ENCODE results near the gene DBR1. TPM values are rescaled to one million over a fixed set of nuclear protein-coding genes. Genes with fewer than 3 reads are reported as not detected.

Gene DBR1
- total and polyA plus RNA-seq, 9 of the 15 experiments (the other 6 are each of a cell fraction or from before 2014, with no cell fraction given), result 2.7 to 14.1 (median 10.9) TPM

DNA sequence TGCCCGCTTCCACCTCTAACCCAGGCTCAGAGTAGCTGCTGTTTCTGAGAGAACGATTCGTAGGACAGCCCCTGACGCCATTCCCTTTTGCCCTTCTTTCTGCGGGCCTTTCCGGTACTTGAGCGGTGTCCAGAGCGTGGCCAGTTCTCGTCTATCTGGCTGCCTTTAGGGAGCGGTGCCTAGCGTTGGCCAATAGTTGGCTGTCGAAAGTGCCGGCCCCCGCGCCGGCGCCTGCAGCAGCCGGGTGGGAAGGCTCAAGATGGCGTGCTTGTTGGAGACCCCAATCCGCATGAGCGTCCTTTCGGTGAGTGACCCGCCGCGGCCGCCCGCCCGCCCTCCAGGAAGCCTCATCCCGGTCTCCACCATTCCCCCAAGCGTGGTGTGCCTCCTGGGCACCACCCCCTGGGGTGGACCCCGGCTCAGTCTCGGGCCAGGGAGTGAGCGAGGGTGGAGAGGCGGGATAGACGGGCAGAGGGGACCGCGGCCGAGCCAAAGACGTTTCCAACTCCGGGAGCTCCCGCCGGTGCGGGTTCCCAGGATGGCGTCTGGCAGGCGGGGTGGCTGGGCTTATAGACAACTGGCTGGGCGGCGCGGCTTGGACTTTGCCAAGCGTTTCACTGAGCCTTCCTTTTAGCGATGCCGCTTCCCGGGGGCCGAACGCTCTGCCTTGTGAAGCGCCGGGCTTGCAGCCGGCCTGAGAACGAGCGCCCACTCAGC, 12.7 kb upstream of the DBR1 start, which contains the start of gene ARMC8 (continued):
- TF ChIP-seq CBX8 (IDR thresholded peaks at IDR 0.05; ENCODE audit: borderline replicate concordance, extremely low read depth, low read depth, low read length, poor library complexity, severe bottlenecking), result no peak
- TF ChIP-seq, protein P1, sequence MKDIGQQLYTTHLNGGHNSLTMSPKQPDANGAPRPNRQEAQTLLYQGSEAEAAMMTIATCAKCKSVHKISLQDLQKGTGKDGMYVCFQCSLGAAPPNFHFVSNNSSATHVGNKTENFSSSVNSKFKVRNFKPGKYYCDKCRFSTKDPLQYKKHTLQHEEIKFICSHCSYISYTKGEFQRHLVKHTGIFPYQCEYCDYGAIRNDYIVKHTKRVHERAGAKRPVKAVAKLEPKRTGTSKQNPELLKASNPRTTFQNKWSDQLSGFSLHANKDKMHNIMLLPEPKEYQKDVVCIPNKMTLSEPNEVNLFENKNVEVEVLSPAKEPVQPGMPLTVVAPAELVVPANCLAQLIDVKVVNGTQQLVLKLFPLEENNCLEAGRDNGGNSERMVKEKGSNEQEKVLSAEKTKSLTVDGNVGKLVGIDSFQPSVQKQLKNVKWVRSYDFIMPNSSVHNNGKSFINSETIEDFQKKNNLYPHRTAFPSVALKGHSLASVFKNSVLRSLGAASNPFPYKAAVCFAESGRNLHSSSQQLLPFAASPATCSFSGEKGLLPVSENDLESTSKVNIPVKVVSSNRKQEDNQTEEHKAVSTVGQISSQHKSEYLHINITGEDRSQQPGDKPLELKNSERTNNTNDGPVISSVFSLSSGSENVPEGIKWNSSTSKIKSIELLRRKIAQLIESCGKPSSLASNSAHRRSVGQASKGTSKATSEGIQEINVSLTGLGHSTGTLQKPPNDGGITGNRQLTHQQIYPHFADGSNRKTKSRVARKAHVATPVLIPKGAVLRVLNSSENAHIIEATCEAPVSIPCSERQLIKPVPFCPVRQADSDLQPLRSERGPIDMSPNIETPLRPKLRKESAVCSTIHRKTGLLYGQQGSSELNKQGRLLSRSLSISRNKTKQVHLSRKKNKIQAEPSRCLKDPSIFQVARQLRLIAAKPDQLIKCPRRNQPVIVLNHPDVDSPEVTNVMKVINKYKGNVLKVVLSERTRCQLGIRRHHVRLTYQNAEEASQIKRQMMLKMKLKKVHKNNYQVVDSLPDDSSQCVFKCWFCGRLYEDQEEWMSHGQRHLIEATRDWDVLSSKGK (CRISPR knock-in tag; IDR thresholded peaks at IDR 0.05), result no peak
- no peak for TF ChIP-seq TEAD4 (IDR thresholded peaks at IDR 0.05; ENCODE audit: low read length)
- no peak for TF ChIP-seq TEAD4 (CRISPR knock-in tag; IDR thresholded peaks at IDR 0.05; ENCODE audit: borderline replicate concordance)
- no peak for TF ChIP-seq NCOA2 (IDR thresholded peaks at IDR 0.05; ENCODE audit: partially characterized antibody in 2 of 2)
- no peak for TF ChIP-seq ZSCAN29 (IDR thresholded peaks at IDR 0.05)
- peak; percentile 76; the same call in 1 of the 2 replicates for TF ChIP-seq ESRRA (IDR thresholded peaks at IDR 0.05; ENCODE audit: borderline replicate concordance, low read depth)
- TF ChIP-seq CBFA2T2 (conservative IDR thresholded peaks at IDR 0.05), result no peak

Data from K562 (cell line).